Vagina (tissue), 2 donors: Measurements from ENCODE around the gene OPRL1. TPM values are rescaled to one million over a fixed set of nuclear protein-coding genes. Genes with fewer than 3 reads are reported as not detected.
A peak's percentile ranks its signal among the peaks of the same experiment; 100 is the strongest.

ENCODE experiments used
- DNase-seq, 2 donors: peaks; one replicate each; pipeline ENCODE4 v3.0.0-alpha.2; 2017; ENCODE audit errors: extremely low spot score in 2 of 2
- H3K27ac ChIP-seq: fragments of 200-600 bp; sonication (generic); one replicate; pipeline ENCODE4 v1.5.1; 2019
- H3K27me3 ChIP-seq: fragments of 200-600 bp; sonication (generic); one replicate; pipeline ENCODE4 v1.5.1; 2019
- H3K36me3 ChIP-seq, 2 donors: fragments of 200-600 bp; sonication (generic); one replicate each; pipeline ENCODE4 v1.5.1; 2017 to 2019
- H3K4me1 ChIP-seq: fragments of 200-600 bp; sonication (generic); one replicate; pipeline ENCODE4 v1.5.1; 2019
- H3K4me3 ChIP-seq, 2 donors: fragments of 200-600 bp; sonication (generic); 1 replicate in 1 of 2; 2 replicates in 1 of 2; pipeline ENCODE4 v1.5.1; 2016 to 2019
- H3K9me3 ChIP-seq: fragments of 200-600 bp; sonication (generic); one replicate; pipeline ENCODE4 v1.5.1; 2019
- CTCF ChIP-seq, 3 experiments: fragments of 450-650 bp in 2 of 3; fragments of 200-600 bp in 1 of 3; sonication (generic) in 1 of 3; IDR thresholded peaks; one replicate each; pipeline ENCODE4 v1.5.1; 2017 to 2019; ENCODE audit warnings: antibody characterized with exemption in 3 of 3, mild to moderate bottlenecking in 2 of 3, moderate library complexity in 2 of 3
- POLR2A ChIP-seq, 2 donors: fragments of 450-650 bp; IDR thresholded peaks; one replicate each; pipeline ENCODE4 v1.6.1; 2017; ENCODE audit warnings: antibody characterized with exemption in 2 of 2, mild to moderate bottlenecking in 2 of 2, moderate library complexity in 2 of 2
- POLR2AphosphoS5 ChIP-seq, 2 donors: sonication (generic); formaldehyde crosslinking; IDR thresholded peaks; one replicate each; pipeline ENCODE4 v1.9.0; 2017; ENCODE audit warnings: antibody characterized with exemption in 2 of 2, mild to moderate bottlenecking in 2 of 2, low read depth in 1 of 2; ENCODE audit not compliant: insufficient read depth in 1 of 2
- intact Hi-C: fragments of 100-400 bp; cut with DNase I; formaldehyde crosslinking; loops from one replicate; pipeline ENCODE4 v1.15.1; 2023
- total RNA-seq: library from RNA; depleted of rRNA; stranded (reverse); fragments of >200 nt; gene quantifications from one replicate; pipeline ENCODE4 v1.2.3, GENCODE V29; 2016

The OPRL1 gene
- total RNA-seq, 1 donor from 2014 or later, result 1.5 TPM

- intact Hi-C loops, result no loop called here
- Histone ChIP-seq H3K4me1 (peaks cover 19% of the 10 kb centered on the region), H3K4me3 (no peak overlapping the region), H3K36me3 (peaks cover 0 to 12% of the 10 kb centered on the region in 2 donors), H3K9me3 (no peaks in the 10 kb centered on the region), H3K27me3 (no peaks in the 10 kb centered on the region), H3K27ac (no peak overlapping the region)
- TF ChIP-seq POLR2A (IDR thresholded peaks at IDR 0.05), result no peak
- TF ChIP-seq CTCF (IDR thresholded peaks at IDR 0.05), result no peak
- no peak for TF ChIP-seq POLR2AphosphoS5 (IDR thresholded peaks at IDR 0.05; ENCODE audit: insufficient read depth in 1 of 2, low read depth in 1 of 2)
- no peak for DNase-seq
Observed at GRCh38 chr20:64069209-64069613, 10.7 kb upstream of the OPRL1 start.

- Histone ChIP-seq H3K27me3 (no peaks in the 10 kb centered on the region), H3K4me3 (no peak overlapping the region), H3K36me3 (peaks cover 0 to 12% of the 10 kb centered on the region in 2 donors), H3K9me3 (no peaks in the 10 kb centered on the region), H3K4me1 (peaks cover 14% of the 10 kb centered on the region), H3K27ac (no peak overlapping the region)
- intact Hi-C loops, result no loop called here
- TF ChIP-seq CTCF (IDR thresholded peaks at IDR 0.05), result peak in 1 of 3 experiments; percentile 29
- no peak for TF ChIP-seq POLR2A (IDR thresholded peaks at IDR 0.05)
- DNase-seq, result no peak
Observed at GRCh38 chr20:64069614-64070243, 10.2 kb upstream of the OPRL1 start.

GRCh38 chr20:64070244-64070993 lies 9.5 kb upstream of the OPRL1 start:
- intact Hi-C loops, result no loop called here
- H3K36me3 ChIP-seq, result peaks cover 0 to 12% of the 10 kb centered on the region in 2 donors
- H3K4me3 ChIP-seq, result no peak overlapping the region
- no peak overlapping the region for H3K27ac ChIP-seq
- peaks cover 8% of the 10 kb centered on the region for H3K4me1 ChIP-seq
- TF ChIP-seq CTCF (IDR thresholded peaks at IDR 0.05) (no peak), POLR2A (IDR thresholded peaks at IDR 0.05) (no peak), POLR2AphosphoS5 (IDR thresholded peaks at IDR 0.05; ENCODE audit: insufficient read depth in 1 of 2, low read depth in 1 of 2) (no peak)
- no peaks in the 10 kb centered on the region for H3K9me3 ChIP-seq
- no peak for DNase-seq
- no peaks in the 10 kb centered on the region for H3K27me3 ChIP-seq

- Histone ChIP-seq H3K36me3 (peaks cover 0 to 12% of the 10 kb centered on the region in 2 donors), H3K4me1 (no peaks in the 10 kb centered on the region)
- intact Hi-C loops, result no loop called here
Observed at GRCh38 chr20:64071341-64072332, 8.2 kb upstream of the OPRL1 start.

More at GRCh38 chr20:64071341-64072332, 8.2 kb upstream of the OPRL1 start:
- TF ChIP-seq POLR2A (IDR thresholded peaks at IDR 0.05) (no peak), CTCF (IDR thresholded peaks at IDR 0.05) (no peak), POLR2AphosphoS5 (IDR thresholded peaks at IDR 0.05; ENCODE audit: insufficient read depth in 1 of 2, low read depth in 1 of 2) (no peak)
- Histone ChIP-seq H3K27me3 (no peaks in the 10 kb centered on the region), H3K9me3 (no peaks in the 10 kb centered on the region), H3K4me3 (no peak overlapping the region), H3K27ac (no peak overlapping the region)
- DNase-seq, result no peak
